Transverse colon (tissue), 4 donors: ENCODE data around the gene DAGLB. TPM values are rescaled to one million over a fixed set of nuclear protein-coding genes. Genes with fewer than 3 reads are reported as not detected.

ENCODE experiments used
- DNase-seq: peaks from one replicate; pipeline ENCODE4 v3.0.0-alpha.2; 2019
- H3K27ac ChIP-seq, 4 donors: fragments of 200-600 bp; sonication (generic); 2 replicates each; pipeline ENCODE4 v1.5.1; 2016 to 2018; ENCODE audit warnings: inconsistent platforms in 4 of 4
- H3K27me3 ChIP-seq: fragments of 200-600 bp; sonication (generic); 2 replicates; pipeline ENCODE4 v1.5.1; 2017; ENCODE audit warnings: inconsistent platforms
- H3K36me3 ChIP-seq, 4 donors: fragments of 200-600 bp; sonication (generic); 2 replicates each; pipeline ENCODE4 v1.5.1; 2017 to 2019; ENCODE audit warnings: inconsistent platforms in 4 of 4
- H3K4me1 ChIP-seq, 4 donors: fragments of 200-600 bp; sonication (generic); 2 replicates each; pipeline ENCODE4 v1.5.1; 2017 to 2020; ENCODE audit warnings: inconsistent platforms in 4 of 4
- H3K4me3 ChIP-seq, 4 donors: fragments of 200-600 bp; sonication (generic); 1 replicate in 1 of 4; 2 replicates in 3 of 4; pipeline versions ENCODE4 v1.5.1 to v1.6.1; 2017 to 2019; ENCODE audit warnings: inconsistent platforms in 4 of 4
- H3K9me3 ChIP-seq, 2 donors: fragments of 200-600 bp; sonication (generic); 2 replicates each; pipeline ENCODE4 v1.5.1; 2017 to 2019; ENCODE audit warnings: inconsistent platforms in 2 of 2
- EP300 ChIP-seq: sonication (generic); formaldehyde crosslinking; IDR thresholded peaks from one replicate; pipeline ENCODE4 v1.6.1; 2017; ENCODE audit warnings: antibody characterized with exemption, low read depth
- POLR2A ChIP-seq: fragments of 450-650 bp; IDR thresholded peaks from one replicate; pipeline ENCODE4 v1.6.1; 2016; ENCODE audit warnings: antibody characterized with exemption, mild to moderate bottlenecking, moderate library complexity
- POLR2AphosphoS5 ChIP-seq, 3 donors: sonication (generic); formaldehyde crosslinking; IDR thresholded peaks; one replicate each; pipeline ENCODE4 v1.6.1; 2016; ENCODE audit warnings: antibody characterized with exemption in 3 of 3
- WGBS, 2 donors: methylation state at CpG; one replicate each; pipeline ENCODE4 v1.1.5; 2018; ENCODE audit warnings: low coverage in 1 of 2; 5-methylcytosine and 5-hydroxymethylcytosine counted together
- in situ Hi-C, 4 donors: fragments of 200-750 bp; cut with MboI; loops; one replicate each; pipeline versions ENCODE4 v1.15.0 to v1.15.1; 2017; ENCODE audit warnings: low sequenced_read_pairs in 3 of 4, low pct_ligation_motif_present in 1 of 4, low pct_unique_long_range_greater_than_20kb in 1 of 4
- intact Hi-C: fragments of 100-400 bp; cut with DNase I; formaldehyde crosslinking; loops from one replicate; pipeline ENCODE4 v1.15.1; 2023; ENCODE audit warnings: low total_unique reads
- total RNA-seq, 4 donors: library from RNA; depleted of rRNA; stranded (reverse); fragments of >200 nt; gene quantifications; one replicate each; pipeline ENCODE4 v1.1.0, GENCODE V29; 2016
- TF ChIP-seq, protein P1 (sequence below), 5 experiments: fragments of 200-600 bp in 3 of 5; fragments of 450-650 bp in 2 of 5; sonication (generic) in 3 of 5; IDR thresholded peaks; 1 replicate in 2 of 5; 2 replicates in 3 of 5; pipeline ENCODE4 v1.5.1; 2016 to 2017; ENCODE audit warnings: antibody characterized with exemption in 5 of 5, inconsistent platforms in 3 of 5, mild to moderate bottlenecking in 2 of 5, moderate library complexity in 1 of 5

DAGLB gene
- total RNA-seq, 4 donors from 2014 or later = 5.2 to 59.1 (median 24.3) TPM

GRCh38 chr7:6422095-6422494 lies 25.7 kb downstream of the DAGLB start:
- 90% methylated on average over 14 of the region's 16 CpGs; no CpG with 5 or more reads in 1 of the 2 donors for WGBS, 2 donors
- TF ChIP-seq POLR2A (no peak), EP300 (no peak), POLR2AphosphoS5 (IDR thresholded peaks at IDR 0.05) (no peak)
- TF ChIP-seq, protein P1, sequence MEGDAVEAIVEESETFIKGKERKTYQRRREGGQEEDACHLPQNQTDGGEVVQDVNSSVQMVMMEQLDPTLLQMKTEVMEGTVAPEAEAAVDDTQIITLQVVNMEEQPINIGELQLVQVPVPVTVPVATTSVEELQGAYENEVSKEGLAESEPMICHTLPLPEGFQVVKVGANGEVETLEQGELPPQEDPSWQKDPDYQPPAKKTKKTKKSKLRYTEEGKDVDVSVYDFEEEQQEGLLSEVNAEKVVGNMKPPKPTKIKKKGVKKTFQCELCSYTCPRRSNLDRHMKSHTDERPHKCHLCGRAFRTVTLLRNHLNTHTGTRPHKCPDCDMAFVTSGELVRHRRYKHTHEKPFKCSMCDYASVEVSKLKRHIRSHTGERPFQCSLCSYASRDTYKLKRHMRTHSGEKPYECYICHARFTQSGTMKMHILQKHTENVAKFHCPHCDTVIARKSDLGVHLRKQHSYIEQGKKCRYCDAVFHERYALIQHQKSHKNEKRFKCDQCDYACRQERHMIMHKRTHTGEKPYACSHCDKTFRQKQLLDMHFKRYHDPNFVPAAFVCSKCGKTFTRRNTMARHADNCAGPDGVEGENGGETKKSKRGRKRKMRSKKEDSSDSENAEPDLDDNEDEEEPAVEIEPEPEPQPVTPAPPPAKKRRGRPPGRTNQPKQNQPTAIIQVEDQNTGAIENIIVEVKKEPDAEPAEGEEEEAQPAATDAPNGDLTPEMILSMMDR (IDR thresholded peaks at IDR 0.05) = no peak
- Histone ChIP-seq H3K4me1 (no peaks in the 10 kb centered on the region), H3K27ac (no peak overlapping the region), H3K36me3 (peaks cover 0 to 10% (median 3%) of the 10 kb centered on the region in 4 donors), H3K27me3 (no peaks in the 10 kb centered on the region), H3K9me3 (no peaks in the 10 kb centered on the region), H3K4me3 (no peak overlapping the region)
- no peak for DNase-seq
- in situ Hi-C loops (no loop called here), intact Hi-C loops (no loop called here)

DNA sequence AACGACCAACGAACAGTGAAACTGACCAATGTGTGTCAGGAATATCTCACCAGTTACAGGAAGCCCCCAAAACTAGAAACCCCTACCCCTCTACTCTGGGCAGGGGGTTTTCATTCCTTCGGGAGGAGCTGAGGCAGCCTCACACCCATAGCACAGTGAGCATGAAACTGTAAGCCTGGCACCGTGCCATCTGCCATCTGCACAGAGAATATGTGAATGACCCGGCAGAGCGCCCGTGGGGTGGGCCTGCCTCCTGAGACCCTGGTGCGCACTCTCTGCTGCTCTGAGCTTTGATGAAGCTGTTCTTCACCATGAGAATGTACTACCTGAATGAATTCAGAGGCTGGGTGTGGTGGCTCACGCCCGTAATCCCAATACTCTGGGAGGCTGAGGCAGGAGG lies 27.1 kb downstream of the DAGLB start:
- Histone ChIP-seq H3K36me3 (peaks cover 0 to 16% (median 6%) of the 10 kb centered on the region in 4 donors), H3K9me3 (no peaks in the 10 kb centered on the region), H3K4me1 (no peaks in the 10 kb centered on the region), H3K4me3 (no peak overlapping the region), H3K27me3 (no peaks in the 10 kb centered on the region), H3K27ac (no peak overlapping the region)
- no peak for DNase-seq
- in situ Hi-C loops = no loop called here
- TF ChIP-seq POLR2A = no peak
- TF ChIP-seq POLR2AphosphoS5 (IDR thresholded peaks at IDR 0.05) = no peak
- WGBS, 2 donors = 84 to 97% methylated on average over 4 to 10 of the region's 10 CpGs
- intact Hi-C loops = no loop called here

- no peak overlapping the region for H3K27ac ChIP-seq
- DNase-seq = no peak
- in situ Hi-C loops = no loop called here
- intact Hi-C loops = no loop called here
- no peaks in the 10 kb centered on the region for H3K27me3 ChIP-seq
- no peaks in the 10 kb centered on the region for H3K9me3 ChIP-seq
- no peaks in the 10 kb centered on the region for H3K4me1 ChIP-seq
- WGBS, 2 donors = 96% methylated on average over 16 of the region's 16 CpGs; no CpG with 5 or more reads in 1 of the 2 donors
- peaks cover 0 to 15% (median 6%) of the 10 kb centered on the region in 4 donors for H3K36me3 ChIP-seq
- no peak overlapping the region for H3K4me3 ChIP-seq
- TF ChIP-seq, protein P1 (IDR thresholded peaks at IDR 0.05) = no peak
- no peak for TF ChIP-seq POLR2AphosphoS5 (IDR thresholded peaks at IDR 0.05)
- no peak for TF ChIP-seq EP300
- TF ChIP-seq POLR2A = no peak
Measured at GRCh38 chr7:6419310-6419773, 28.4 kb downstream of the DAGLB start.

- no peak overlapping the region for H3K4me3 ChIP-seq
- intact Hi-C loops = no loop called here
- no peak overlapping the region for H3K27ac ChIP-seq
- no peaks in the 10 kb centered on the region for H3K9me3 ChIP-seq
- 96 to 100% methylated on average over 1 to 5 of the region's 5 CpGs for WGBS, 2 donors
- H3K27me3 ChIP-seq = no peaks in the 10 kb centered on the region
- H3K4me1 ChIP-seq = no peaks in the 10 kb centered on the region
- H3K36me3 ChIP-seq = peaks cover 0 to 23% (median 9%) of the 10 kb centered on the region in 4 donors
- DNase-seq = no peak
- in situ Hi-C loops = no loop called here
- TF ChIP-seq POLR2AphosphoS5 (IDR thresholded peaks at IDR 0.05) (no peak), POLR2A (no peak), EP300 (no peak)
- TF ChIP-seq, protein P1 (IDR thresholded peaks at IDR 0.05) = no peak
Measured at GRCh38 chr7:6417408-6417807, 30.3 kb downstream of the DAGLB start.
